K562 (cell line): ENCODE data around the gene CD22.

Source experiments
- CTCF ChIP-seq, 3 experiments: IDR thresholded peaks in 2 of 3; conservative IDR thresholded peaks in 1 of 3; 2 replicates each; pipeline ENCODE4 v1.5.1; 2011 to 2012; ENCODE audit warnings: low read length in 3 of 3, mild to moderate bottlenecking in 3 of 3, control low read depth in 2 of 3, improper control_type of control experiment in 1 of 3, inconsistent platforms in 1 of 3, low read depth in 1 of 3, mixed read lengths in 1 of 3, moderate library complexity in 1 of 3; ENCODE audit not compliant: insufficient read depth in 2 of 3
- RAD21 ChIP-seq, 2 experiments: fragments of 250-450 bp in 1 of 2; fragments of 450-650 bp in 1 of 2; sonication (Bioruptor Pico) in 1 of 2; formaldehyde crosslinking in 1 of 2; IDR thresholded peaks in 1 of 2; conservative IDR thresholded peaks in 1 of 2; 2 replicates each; pipeline versions ENCODE4 v1.4.0 to v1.8.0; 2020 to 2022; ENCODE audit warnings: mild to moderate bottlenecking in 2 of 2, moderate library complexity in 1 of 2
- ZNF274 ChIP-seq: IDR thresholded peaks from 2 replicates; pipeline ENCODE4 v1.6.1; 2011; ENCODE audit warnings: low read depth, mild to moderate bottlenecking, low read length, moderate library complexity, borderline replicate concordance

- no peak for TF ChIP-seq RAD21 (CRISPR knock-in tag; conservative IDR thresholded peaks at IDR 0.05 in 1 of 2, IDR thresholded peaks at IDR 0.05 in 1 of 2)
- no peak for TF ChIP-seq CTCF (IDR thresholded peaks at IDR 0.05 in 2 of 3, conservative IDR thresholded peaks at IDR 0.05 in 1 of 3; ENCODE audit: insufficient read depth in 2 of 3, low read depth in 1 of 3, low read length in 3 of 3)
- no peak for TF ChIP-seq ZNF274
Observed at GRCh38 chr19:35285095-35285449, 43.9 kb upstream of the CD22 start.
